Liver (tissue), 3 donors: ENCODE measurements around the gene GAS7.

Source experiments
- ATF3 ChIP-seq: IDR thresholded peaks from 2 replicates; pipeline ENCODE4 v1.6.1; 2016; ENCODE audit warnings: antibody characterized with exemption
- CTCF ChIP-seq: fragments of 150-350 bp; IDR thresholded peaks from 2 replicates; pipeline ENCODE4 v1.5.1; 2017; ENCODE audit warnings: improper control_type of control experiment, low read depth, low read length; ENCODE audit not compliant: missing input control
- REST ChIP-seq: IDR thresholded peaks from 2 replicates; pipeline ENCODE4 v1.6.1; 2016; ENCODE audit warnings: antibody characterized with exemption, mild to moderate bottlenecking
- TAF1 ChIP-seq: conservative IDR thresholded peaks from 2 replicates; pipeline ENCODE4 v1.6.1; 2016; ENCODE audit warnings: antibody characterized with exemption, mild to moderate bottlenecking
- donor health status: healthy.
- donor health status: healthy.

GRCh38 chr17:10063730-10064241, 134.6 kb downstream of the GAS7 start:
- TF ChIP-seq CTCF (no peak), TAF1 (no peak), REST (no peak), ATF3 (no peak)
